GM12878 (cell line): ENCODE results near the gene PSAP. TPM values are rescaled to one million over a fixed set of nuclear protein-coding genes. Genes with fewer than 3 reads are reported as not detected.

Experiments
- ATAC-seq: fragments of 200-7000 bp; cut with Tn5 transposase; 3 replicates; pipeline ENCODE4 v1.9.1; 2020; ENCODE audit warnings: mild to moderate bottlenecking, moderate library complexity
- BruUV-seq: library from RNA; stranded (reverse); fragments of 400-500 nt; replicated peaks from 2 replicates; lab custom pipeline; 2021; lab: Mats Ljungman, UMichigan
- CTCF ChIA-PET: fragments of 300-600 bp; sonication (Branson Sonifier 250); formaldehyde crosslinking; extraction: SDS; loops from one replicate; lab custom pipeline; 2021; ENCODE audit warnings: inconsistent platforms; lab: Yijun Ruan, JAX
- POLR2A ChIA-PET: fragments of 350-600 bp; formaldehyde crosslinking; extraction: SDS; loops from one replicate; lab custom pipeline; 2021; ENCODE audit warnings: inconsistent platforms; lab: Charles Lee
- RAD21 ChIA-PET: fragments of 300-600 bp; sonication (Branson Sonifier 250); formaldehyde crosslinking; loops from one replicate; lab custom pipeline; 2023; ENCODE audit warnings: antibody characterized with exemption; ENCODE audit not compliant: unreplicated experiment; lab: Charles Lee
- SMC1A ChIA-PET: fragments of 300-600 bp; sonication (Branson Sonifier 250); formaldehyde crosslinking; loops from one replicate; lab custom pipeline; 2023; ENCODE audit not compliant: unreplicated experiment, uncharacterized antibody; lab: Charles Lee
- DNase-seq: peaks from one replicate; pipeline ENCODE4 v3.0.0-alpha.2; 2011; ENCODE audit warnings: low read depth, low spot score
- FAIRE-seq: peaks from 3 replicates; lab custom pipeline; 2011; peaks lifted over from hg19 to GRCh38; lab: Jason Lieb, UNC
- H2AFZ ChIP-seq: 2 replicates; pipeline ENCODE4 v1.6.0; 2011; ENCODE audit warnings: low read depth, low read length, control low read depth; ENCODE audit not compliant: control insufficient read depth
- H3K27ac ChIP-seq: 2 replicates; pipeline ENCODE4 v1.5.1; 2011; ENCODE audit warnings: control low read depth; ENCODE audit not compliant: control insufficient read depth, insufficient read depth
- H3K27me3 ChIP-seq, 2 experiments: replicated peaks in 1 of 2; 2 replicates each; pipeline versions ENCODE4 v1.6.0 to v1.6.1; 2011; ENCODE audit warnings: low read length in 1 of 2; ENCODE audit not compliant: control insufficient read depth in 2 of 2, insufficient read depth in 2 of 2
- H3K36me3 ChIP-seq, 2 experiments: 2 replicates each; pipeline ENCODE4 v1.5.1; 2011; ENCODE audit warnings: low read length in 1 of 2; ENCODE audit not compliant: control insufficient read depth in 2 of 2, insufficient read depth in 2 of 2
- H3K4me1 ChIP-seq: 2 replicates; pipeline ENCODE4 v1.6.1; 2011; ENCODE audit warnings: mild to moderate bottlenecking, low read length, moderate library complexity, mixed read lengths; ENCODE audit not compliant: control insufficient read depth, insufficient read depth
- H3K4me2 ChIP-seq: 2 replicates; pipeline ENCODE4 v1.6.0; 2011; ENCODE audit warnings: control low read depth; ENCODE audit not compliant: control insufficient read depth, insufficient read depth
- H3K4me3 ChIP-seq: fragments of 200-600 bp; sonication (generic); 2 replicates; pipeline ENCODE4 v1.5.1; 2016
- H3K79me2 ChIP-seq: 2 replicates; pipeline ENCODE4 v1.6.0; 2011; ENCODE audit warnings: low read length; ENCODE audit not compliant: control insufficient read depth, insufficient read depth
- H3K9ac ChIP-seq: 2 replicates; pipeline ENCODE4 v1.8.0; 2011; ENCODE audit warnings: low read length, control low read depth, mixed read lengths; ENCODE audit not compliant: control insufficient read depth, insufficient read depth
- H3K9me3 ChIP-seq: replicated peaks from 3 replicates; pipeline ENCODE4 v1.5.1; 2011; ENCODE audit warnings: mild to moderate bottlenecking, low read length; ENCODE audit not compliant: control insufficient read depth, insufficient read depth
- H4K20me1 ChIP-seq: 2 replicates; pipeline ENCODE4 v1.6.0; 2011; ENCODE audit not compliant: control insufficient read depth, insufficient read depth
- CHD4 ChIP-seq: fragments of 200-600 bp; sonication (generic); IDR thresholded peaks from 2 replicates; pipeline ENCODE4 v1.6.1; 2016; ENCODE audit warnings: mild to moderate bottlenecking
- EED ChIP-seq: sonication (generic); IDR thresholded peaks from 2 replicates; pipeline ENCODE4 v1.6.1; 2016; ENCODE audit warnings: antibody characterized with exemption, low read depth
- FOXK2 ChIP-seq: fragments of 450-650 bp; IDR thresholded peaks from 2 replicates; pipeline ENCODE4 v1.6.1; 2017; ENCODE audit warnings: mild to moderate bottlenecking, moderate library complexity
- JUNB ChIP-seq: IDR thresholded peaks from 2 replicates; pipeline ENCODE4 v1.6.1; 2016; ENCODE audit warnings: antibody characterized with exemption, mild to moderate bottlenecking
- NFYA ChIP-seq: IDR thresholded peaks from 2 replicates; pipeline ENCODE4 v1.6.1; 2011; ENCODE audit warnings: low read depth, mild to moderate bottlenecking, low read length, improper control_type of control experiment, borderline replicate concordance
- SIX5 ChIP-seq: IDR thresholded peaks from 2 replicates; pipeline ENCODE4 v1.6.1; 2011; ENCODE audit warnings: mild to moderate bottlenecking, low read depth, low read length, moderate library complexity; ENCODE audit not compliant: severe bottlenecking
- SP1 ChIP-seq: IDR thresholded peaks from one replicate; pipeline ENCODE4 v1.6.1; 2011; ENCODE audit warnings: low read depth, low read length
- SREBF1 ChIP-seq: IDR thresholded peaks from 2 replicates; pipeline ENCODE4 v1.6.1; 2012; ENCODE audit warnings: mild to moderate bottlenecking, low read length
- ZBED1 ChIP-seq: IDR thresholded peaks from 2 replicates; pipeline ENCODE4 v1.6.1; 2016; ENCODE audit warnings: borderline replicate concordance
- ZNF207 ChIP-seq: fragments of 450-650 bp; IDR thresholded peaks from 2 replicates; pipeline ENCODE4 v1.6.1; 2014; ENCODE audit warnings: antibody characterized with exemption, mild to moderate bottlenecking, borderline replicate concordance
- WGBS: methylation state at CpG from one replicate; pipeline ENCODE4 v1.1.6; 2016; ENCODE audit warnings: low lambda C conversion rate; ENCODE audit not compliant: insufficient replicate concordance, insufficient coverage; ENCODE audit errors: missing lambda C conversion rate; 5-methylcytosine and 5-hydroxymethylcytosine counted together
- in situ Hi-C: fragments of 300-500 bp; cut with MboI; formaldehyde crosslinking; loops from 9 replicates; pipeline ENCODE4 v1.14.3; 2018; ENCODE audit warnings: mixed read lengths
- intact Hi-C: fragments of 100-400 bp; cut with micrococcal nuclease; formaldehyde crosslinking; loops from one replicate; pipeline ENCODE4 v1.14.2; 2022; ENCODE audit not compliant: unreplicated experiment
- polyA plus RNA-seq, 11 experiments: library from polyadenylated mRNA; depleted of rRNA in 4 of 11; unstranded in 6 of 11; stranded (reverse) in 5 of 11; fragments of >200 nt; fragmentation: Nextera tagmentation in 4 of 11; fragmentation: Illumina TruSeq in 1 of 11; extraction: Ambion mirVana in 4 of 11; extraction: Trizol in 1 of 11; gene quantifications; 1 replicate in 1 of 11; 2 replicates in 10 of 11; pipeline versions ENCODE4 v1.2.1 to v1.2.3, GENCODE V29; 2011 to 2016; ENCODE audit warnings: inconsistent platforms in 2 of 11, missing spikeins in 2 of 11, low read depth in 1 of 11
- total RNA-seq, 4 experiments: library from RNA; depleted of rRNA in 3 of 4; stranded (reverse); fragments of >200 nt in 3 of 4; fragmentation: Illumina TruSeq in 1 of 4; extraction: Trizol in 1 of 4; gene quantifications; 2 replicates each; pipeline versions ENCODE4 v1.2.1 to v1.2.3, GENCODE V29; 2013 to 2021
- TF ChIP-seq, protein P1 (sequence below): fragments of 450-650 bp; IDR thresholded peaks from 2 replicates; pipeline ENCODE4 v1.6.1; 2017; ENCODE audit warnings: mild to moderate bottlenecking, moderate library complexity
- TF ChIP-seq, protein P2 (sequence below): IDR thresholded peaks from 2 replicates; pipeline ENCODE4 v1.6.1; 2011; ENCODE audit warnings: borderline replicate concordance, low read depth, mild to moderate bottlenecking, moderate library complexity, low read length; ENCODE audit not compliant: insufficient read depth, poor library complexity, severe bottlenecking
- TF ChIP-seq, protein P3 (sequence below): IDR thresholded peaks from 2 replicates; pipeline ENCODE4 v1.6.1; 2012; ENCODE audit warnings: low read depth, low read length, improper control_type of control experiment
- TF ChIP-seq, protein P4 (sequence below): fragments of 450-650 bp; IDR thresholded peaks from 2 replicates; pipeline ENCODE4 v1.6.1; 2017; ENCODE audit warnings: low read depth, mild to moderate bottlenecking, moderate library complexity

PSAP gene
- total and polyA plus RNA-seq, 10 of the 15 experiments (the other 5 are each of a cell fraction or from before 2014, with no cell fraction given): 178 to 336 (median 286) TPM

DNA sequence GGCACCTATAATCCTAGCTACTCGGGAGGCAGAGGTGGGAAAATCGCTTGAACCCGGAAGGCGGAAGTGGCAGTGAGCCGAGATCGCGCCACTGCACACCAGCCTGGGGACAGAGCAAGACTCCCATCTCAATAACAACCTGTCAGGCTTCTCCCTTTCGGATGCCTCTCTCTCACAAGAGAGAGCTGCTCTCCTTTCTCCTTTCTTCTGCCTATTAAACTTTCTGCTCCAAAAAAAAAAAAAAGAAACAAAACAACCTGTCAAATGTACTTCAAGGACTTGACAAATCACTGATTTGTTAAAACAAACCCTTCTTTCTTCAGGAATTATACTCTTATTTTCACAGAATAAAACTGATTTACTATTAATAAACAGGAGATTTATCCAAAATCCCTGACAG is 3.6 kb downstream of the PSAP start:
- H3K36me3 ChIP-seq: no peaks in the 10 kb centered on the region; a peak in 1 of 4 replicates
- H2AFZ ChIP-seq: no peak overlapping the region
- H3K79me2 ChIP-seq: peaks cover 79% of the 10 kb centered on the region
- no peaks in the 10 kb centered on the region; the same call in 1 of the 2 replicates for H4K20me1 ChIP-seq
- in situ Hi-C loops: no loop called here
- H3K4me2 ChIP-seq: no peak overlapping the region; the same call in 1 of the 2 replicates
- RAD21 ChIA-PET: no interaction called here
- FAIRE-seq (no peak), DNase-seq (no peak), ATAC-seq (no peak)
- H3K27me3 ChIP-seq: no peaks in the 10 kb centered on the region
- SMC1A ChIA-PET: no interaction called here
- TF ChIP-seq SP1 (no peak), ZNF207 (no peak), CHD4 (no peak), NFYA (no peak), EED (no peak), FOXK2 (no peak), JUNB (no peak), ZBED1 (no peak), SREBF1 (no peak), SIX5 (no peak)
- TF ChIP-seq, protein P1, sequence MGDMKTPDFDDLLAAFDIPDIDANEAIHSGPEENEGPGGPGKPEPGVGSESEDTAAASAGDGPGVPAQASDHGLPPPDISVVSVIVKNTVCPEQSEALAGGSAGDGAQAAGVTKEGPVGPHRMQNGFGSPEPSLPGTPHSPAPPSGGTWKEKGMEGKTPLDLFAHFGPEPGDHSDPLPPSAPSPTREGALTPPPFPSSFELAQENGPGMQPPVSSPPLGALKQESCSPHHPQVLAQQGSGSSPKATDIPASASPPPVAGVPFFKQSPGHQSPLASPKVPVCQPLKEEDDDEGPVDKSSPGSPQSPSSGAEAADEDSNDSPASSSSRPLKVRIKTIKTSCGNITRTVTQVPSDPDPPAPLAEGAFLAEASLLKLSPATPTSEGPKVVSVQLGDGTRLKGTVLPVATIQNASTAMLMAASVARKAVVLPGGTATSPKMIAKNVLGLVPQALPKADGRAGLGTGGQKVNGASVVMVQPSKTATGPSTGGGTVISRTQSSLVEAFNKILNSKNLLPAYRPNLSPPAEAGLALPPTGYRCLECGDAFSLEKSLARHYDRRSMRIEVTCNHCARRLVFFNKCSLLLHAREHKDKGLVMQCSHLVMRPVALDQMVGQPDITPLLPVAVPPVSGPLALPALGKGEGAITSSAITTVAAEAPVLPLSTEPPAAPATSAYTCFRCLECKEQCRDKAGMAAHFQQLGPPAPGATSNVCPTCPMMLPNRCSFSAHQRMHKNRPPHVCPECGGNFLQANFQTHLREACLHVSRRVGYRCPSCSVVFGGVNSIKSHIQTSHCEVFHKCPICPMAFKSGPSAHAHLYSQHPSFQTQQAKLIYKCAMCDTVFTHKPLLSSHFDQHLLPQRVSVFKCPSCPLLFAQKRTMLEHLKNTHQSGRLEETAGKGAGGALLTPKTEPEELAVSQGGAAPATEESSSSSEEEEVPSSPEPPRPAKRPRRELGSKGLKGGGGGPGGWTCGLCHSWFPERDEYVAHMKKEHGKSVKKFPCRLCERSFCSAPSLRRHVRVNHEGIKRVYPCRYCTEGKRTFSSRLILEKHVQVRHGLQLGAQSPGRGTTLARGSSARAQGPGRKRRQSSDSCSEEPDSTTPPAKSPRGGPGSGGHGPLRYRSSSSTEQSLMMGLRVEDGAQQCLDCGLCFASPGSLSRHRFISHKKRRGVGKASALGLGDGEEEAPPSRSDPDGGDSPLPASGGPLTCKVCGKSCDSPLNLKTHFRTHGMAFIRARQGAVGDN: no peak
- TF ChIP-seq, protein P2, sequence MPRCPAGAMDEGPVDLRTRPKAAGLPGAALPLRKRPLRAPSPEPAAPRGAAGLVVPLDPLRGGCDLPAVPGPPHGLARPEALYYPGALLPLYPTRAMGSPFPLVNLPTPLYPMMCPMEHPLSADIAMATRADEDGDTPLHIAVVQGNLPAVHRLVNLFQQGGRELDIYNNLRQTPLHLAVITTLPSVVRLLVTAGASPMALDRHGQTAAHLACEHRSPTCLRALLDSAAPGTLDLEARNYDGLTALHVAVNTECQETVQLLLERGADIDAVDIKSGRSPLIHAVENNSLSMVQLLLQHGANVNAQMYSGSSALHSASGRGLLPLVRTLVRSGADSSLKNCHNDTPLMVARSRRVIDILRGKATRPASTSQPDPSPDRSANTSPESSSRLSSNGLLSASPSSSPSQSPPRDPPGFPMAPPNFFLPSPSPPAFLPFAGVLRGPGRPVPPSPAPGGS: no peak
- TF ChIP-seq, protein P3, sequence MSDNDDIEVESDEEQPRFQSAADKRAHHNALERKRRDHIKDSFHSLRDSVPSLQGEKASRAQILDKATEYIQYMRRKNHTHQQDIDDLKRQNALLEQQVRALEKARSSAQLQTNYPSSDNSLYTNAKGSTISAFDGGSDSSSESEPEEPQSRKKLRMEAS: no peak
- TF ChIP-seq, protein P4, sequence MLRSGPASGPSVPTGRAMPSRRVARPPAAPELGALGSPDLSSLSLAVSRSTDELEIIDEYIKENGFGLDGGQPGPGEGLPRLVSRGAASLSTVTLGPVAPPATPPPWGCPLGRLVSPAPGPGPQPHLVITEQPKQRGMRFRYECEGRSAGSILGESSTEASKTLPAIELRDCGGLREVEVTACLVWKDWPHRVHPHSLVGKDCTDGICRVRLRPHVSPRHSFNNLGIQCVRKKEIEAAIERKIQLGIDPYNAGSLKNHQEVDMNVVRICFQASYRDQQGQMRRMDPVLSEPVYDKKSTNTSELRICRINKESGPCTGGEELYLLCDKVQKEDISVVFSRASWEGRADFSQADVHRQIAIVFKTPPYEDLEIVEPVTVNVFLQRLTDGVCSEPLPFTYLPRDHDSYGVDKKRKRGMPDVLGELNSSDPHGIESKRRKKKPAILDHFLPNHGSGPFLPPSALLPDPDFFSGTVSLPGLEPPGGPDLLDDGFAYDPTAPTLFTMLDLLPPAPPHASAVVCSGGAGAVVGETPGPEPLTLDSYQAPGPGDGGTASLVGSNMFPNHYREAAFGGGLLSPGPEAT: no peak
- POLR2A ChIA-PET: interaction anchor here (0.5 kb wide), 1 partner anchor 235 kb away, joined by 4 read pairs; no protein-coding TSS in a partner anchor
- no TSS peak for BruUV-seq
- no peaks in the 10 kb centered on the region for H3K9me3 ChIP-seq
- H3K4me1 ChIP-seq: peaks cover 31% of the 10 kb centered on the region
- intact Hi-C loops: no loop called here
- H3K9ac ChIP-seq: no peak overlapping the region
- H3K4me3 ChIP-seq: no peak overlapping the region
- 99% methylated on average over 8 of the region's 8 CpGs for WGBS
- H3K27ac ChIP-seq: no peak overlapping the region
- CTCF ChIA-PET: interaction anchor here (1.8 to 6.4 kb wide), 2 partner anchors 9 to 49 kb away, joined by 8 to 54 read pairs; no protein-coding TSS in a partner anchor
